Coronary artery (tissue), 2 donors: Measurements from ENCODE around the gene VAT1.

Experiments used
- DNase-seq: peaks from one replicate; pipeline ENCODE4 v3.0.0-alpha.2; 2017; ENCODE audit warnings: low spot score
- H3K27ac ChIP-seq, 2 donors: fragments of 200-600 bp; sonication (generic); one replicate each; pipeline ENCODE4 v1.5.1; 2016 to 2019
- H3K4me3 ChIP-seq: fragments of 200-600 bp; sonication (generic); 2 replicates; pipeline ENCODE4 v1.5.1; 2016; ENCODE audit warnings: mild to moderate bottlenecking, moderate library complexity
- CTCF ChIP-seq: fragments of 200-600 bp; sonication (generic); IDR thresholded peaks from one replicate; pipeline ENCODE4 v1.5.1; 2019; ENCODE audit warnings: antibody characterized with exemption

Gene VAT1

GRCh38 chr17:42992872-42993271 is 29.3 kb downstream of the VAT1 start:
- TF ChIP-seq CTCF: no peak
- H3K4me3 ChIP-seq: no peak overlapping the region
- no peak for DNase-seq
- H3K27ac ChIP-seq: no peak overlapping the region

- no peak overlapping the region for H3K4me3 ChIP-seq
- DNase-seq: no peak
- H3K27ac ChIP-seq: no peak overlapping the region
- TF ChIP-seq CTCF: no peak
Observed at GRCh38 chr17:42991471-42991870, 30.7 kb downstream of the VAT1 start.

- no peak overlapping the region for H3K27ac ChIP-seq
- H3K4me3 ChIP-seq: no peak overlapping the region
- no peak for TF ChIP-seq CTCF
- DNase-seq: no peak
Observed at GRCh38 chr17:42989726-42990652, 32.2 kb downstream of the VAT1 start.

- TF ChIP-seq CTCF: no peak
- DNase-seq: no peak
Observed at GRCh38 chr17:42989141-42989540, 33.0 kb downstream of the VAT1 start.

DNA sequence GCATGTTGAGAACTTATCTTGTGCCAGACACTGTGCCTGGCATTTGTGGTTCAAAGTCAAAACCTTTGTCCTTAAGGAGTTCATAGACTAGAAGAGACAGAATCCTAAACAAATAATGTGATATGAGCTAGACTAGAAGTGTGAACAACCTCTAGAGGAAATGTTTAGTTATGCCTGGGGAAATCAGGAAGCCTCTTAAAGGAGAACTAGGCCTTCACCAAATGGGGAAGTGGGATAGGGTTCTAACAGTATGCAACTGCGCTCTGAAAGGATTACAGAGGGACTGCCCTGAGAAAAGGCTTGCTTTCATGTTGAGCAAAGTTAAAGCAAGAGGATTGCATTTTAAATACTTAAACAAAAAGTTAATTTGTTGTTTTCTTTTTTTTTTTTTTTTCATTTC is 37.0 kb downstream of the VAT1 start:
- H3K4me3 ChIP-seq: no peak overlapping the region
- no peak for DNase-seq
- no peak for TF ChIP-seq CTCF
- peak overlapping the region in 1 of 2 donors; percentile 26 for H3K27ac ChIP-seq

More at GRCh38 chr17:42989141-42989540, 33.0 kb downstream of the VAT1 start:
- Histone ChIP-seq H3K4me3 (no peak overlapping the region), H3K27ac (no peak overlapping the region)

GRCh38 chr17:42982266-42982665 is 39.9 kb downstream of the VAT1 start:
- no peak overlapping the region for H3K4me3 ChIP-seq
- no peak overlapping the region for H3K27ac ChIP-seq
- no peak for DNase-seq
- TF ChIP-seq CTCF: no peak
